Activated CD8-positive, alpha-beta memory T cell treated with anti-CD3 and anti-CD28 coated beads for 48 hours (primary cell): ENCODE data around the gene HLF.

Experiments
- DNase-seq, 3 experiments: peaks; one replicate each; pipeline ENCODE4 v3.0.0-alpha.2; 2020; ENCODE audit warnings: low read depth in 2 of 3, low spot score in 2 of 3

The HLF gene

GRCh38 chr17:55354010-55354409 is 89.2 kb downstream of the HLF start:
- no peak for DNase-seq

- no peak for DNase-seq
Measured at GRCh38 chr17:55354941-55355340, 90.2 kb downstream of the HLF start.

- peak; percentile 9 to 38 (median 26) for DNase-seq
Measured at GRCh38 chr17:55356434-55357328, 91.9 kb downstream of the HLF start.

GRCh38 chr17:55360971-55361370 is 96.2 kb downstream of the HLF start:
- DNase-seq = no peak

GRCh38 chr17:55363033-55363432 is 98.3 kb downstream of the HLF start:
- DNase-seq = no peak

GRCh38 chr17:55366020-55366481 is 101.3 kb downstream of the HLF start:
- no peak for DNase-seq

- no peak for DNase-seq
Measured at GRCh38 chr17:55368706-55369105, 103.9 kb downstream of the HLF start.
